ENCODE data around the gene SUV39H2.
A peak's percentile ranks its signal among the peaks of the same experiment; 100 is the strongest.
"Not testable (repeated sequence)": the region's sequence is repeated elsewhere in the genome, so short reads cannot be mapped to it uniquely, and the experiment has no call there.

SUV39H2 gene

GRCh38 chr10:14878266-14879123, at the start of gene SUV39H2:
Gene SUV39H2 (plus strand): TSS chr10:14878866. CDS start chr10:14878889, 23 bp downstream.
- DNase-seq (ENCODE audit: low spot score) = peak; percentile 100

- no peak for DNase-seq (ENCODE audit: low spot score)
Observed at GRCh38 chr10:14833106-14833505, 45.6 kb upstream of the SUV39H2 start.

- DNase-seq (ENCODE audit: low spot score) = no peak
Observed at GRCh38 chr10:14836208-14836607, 42.5 kb upstream of the SUV39H2 start.

- no peak for DNase-seq (ENCODE audit: low spot score)
Observed at GRCh38 chr10:14837003-14837756, 41.5 kb upstream of the SUV39H2 start.

- peak; percentile 96 for DNase-seq (ENCODE audit: low spot score)
Observed at GRCh38 chr10:14837757-14838581, 40.7 kb upstream of the SUV39H2 start, which contains the start of the genes CDNF, HSPA14 and MSANTD7. Gene CDNF (minus strand): TSS chr10:14838037. CDS start chr10:14837946, 91 bp downstream. Gene HSPA14 (plus strand): TSS chr10:14838306. CDS start chr10:14838403, 97 bp downstream. Gene MSANTD7 (plus strand): TSS chr10:14838306. CDS start chr10:14842285, 3,979 bp downstream.

GRCh38 chr10:14838582-14839304, 39.9 kb upstream of the SUV39H2 start:
- DNase-seq (ENCODE audit: low spot score) = peak; percentile 65

- DNase-seq (ENCODE audit: low spot score) = no peak
Observed at GRCh38 chr10:14839305-14839695, 39.4 kb upstream of the SUV39H2 start.

- DNase-seq (ENCODE audit: low spot score) = no peak
Observed at GRCh38 chr10:14840178-14840577, 38.5 kb upstream of the SUV39H2 start.

- no peak for DNase-seq (ENCODE audit: low spot score)
Observed at GRCh38 chr10:14843327-14843988, 35.2 kb upstream of the SUV39H2 start.

GRCh38 chr10:14844948-14845347, 33.7 kb upstream of the SUV39H2 start:
- no peak for DNase-seq (ENCODE audit: low spot score)

GRCh38 chr10:14852236-14852635, 26.4 kb upstream of the SUV39H2 start:
- DNase-seq (ENCODE audit: low spot score) = no peak

GRCh38 chr10:14855453-14855852, 23.2 kb upstream of the SUV39H2 start:
- no peak for DNase-seq (ENCODE audit: low spot score)

GRCh38 chr10:14858338-14858960, 20.2 kb upstream of the SUV39H2 start:
- DNase-seq (ENCODE audit: low spot score) = peak; percentile 81

GRCh38 chr10:14859043-14859442, 19.6 kb upstream of the SUV39H2 start:
- no peak for DNase-seq (ENCODE audit: low spot score)

- no peak for DNase-seq (ENCODE audit: low spot score)
Observed at GRCh38 chr10:14859775-14860174, 18.9 kb upstream of the SUV39H2 start.

- DNase-seq (ENCODE audit: low spot score) = no peak
Observed at GRCh38 chr10:14860791-14861190, 17.9 kb upstream of the SUV39H2 start.

- DNase-seq (ENCODE audit: low spot score) = not testable (repeated sequence)
Observed at GRCh38 chr10:14864466-14864865, 14.2 kb upstream of the SUV39H2 start.

- DNase-seq (ENCODE audit: low spot score) = not testable (repeated sequence)
Observed at GRCh38 chr10:14864871-14865270, 13.8 kb upstream of the SUV39H2 start.

- DNase-seq (ENCODE audit: low spot score) = no peak
Observed at GRCh38 chr10:14873090-14873760, 5.4 kb upstream of the SUV39H2 start.

GRCh38 chr10:14875941-14876340, 2.7 kb upstream of the SUV39H2 start:
- DNase-seq (ENCODE audit: low spot score) = no peak
